GM12878 (cell line): ENCODE measurements around the gene ATXN1. TPM values are rescaled to one million over a fixed set of nuclear protein-coding genes. Genes with fewer than 3 reads are reported as not detected.

Source experiments
- BACH1 ChIP-seq: fragments of 450-650 bp; IDR thresholded peaks from 2 replicates; pipeline ENCODE4 v1.6.1; 2017; ENCODE audit warnings: mild to moderate bottlenecking, borderline replicate concordance
- CBFB ChIP-seq: IDR thresholded peaks from 2 replicates; pipeline ENCODE4 v1.6.1; 2016; ENCODE audit warnings: antibody characterized with exemption, low read depth
- HCFC1 ChIP-seq: fragments of 150-350 bp; IDR thresholded peaks from 2 replicates; pipeline ENCODE4 v1.6.1; 2014; ENCODE audit warnings: low read length
- KDM1A ChIP-seq: fragments of 200-600 bp; sonication (generic); IDR thresholded peaks from 2 replicates; pipeline ENCODE4 v1.6.1; 2016; ENCODE audit warnings: borderline replicate concordance
- KLF5 ChIP-seq: fragments of 450-650 bp; IDR thresholded peaks from 2 replicates; pipeline ENCODE4 v1.6.1; 2014; ENCODE audit warnings: mild to moderate bottlenecking; ENCODE audit not compliant: partially characterized antibody
- MTA2 ChIP-seq: fragments of 450-650 bp; IDR thresholded peaks from 2 replicates; pipeline ENCODE4 v1.6.1; 2016; ENCODE audit warnings: low read depth, mild to moderate bottlenecking, moderate library complexity
- NR2C1 ChIP-seq: fragments of 450-650 bp; IDR thresholded peaks from 2 replicates; pipeline ENCODE4 v1.6.1; 2017; ENCODE audit warnings: antibody characterized with exemption, mild to moderate bottlenecking, moderate library complexity
- NRF1 ChIP-seq: conservative IDR thresholded peaks from 2 replicates; pipeline ENCODE4 v1.6.1; 2011; ENCODE audit warnings: mild to moderate bottlenecking, low read depth, low read length, improper control_type of control experiment
- PML ChIP-seq: IDR thresholded peaks from 2 replicates; pipeline ENCODE4 v1.6.1; 2012; ENCODE audit warnings: low read length, inconsistent platforms
- RB1 ChIP-seq: fragments of 450-650 bp; formaldehyde crosslinking; IDR thresholded peaks from 2 replicates; pipeline ENCODE4 v1.6.1; 2017; ENCODE audit warnings: mild to moderate bottlenecking, borderline replicate concordance
- RCOR1 ChIP-seq: conservative IDR thresholded peaks from 2 replicates; pipeline ENCODE4 v1.6.1; 2012; ENCODE audit warnings: low read depth, low read length, improper control_type of control experiment
- SIX5 ChIP-seq: IDR thresholded peaks from 2 replicates; pipeline ENCODE4 v1.6.1; 2011; ENCODE audit warnings: mild to moderate bottlenecking, low read depth, low read length, moderate library complexity; ENCODE audit not compliant: severe bottlenecking
- YBX1 ChIP-seq: fragments of 450-650 bp; IDR thresholded peaks from 2 replicates; pipeline ENCODE4 v1.6.1; 2016; ENCODE audit warnings: antibody characterized with exemption
- ZNF207 ChIP-seq: fragments of 450-650 bp; IDR thresholded peaks from 2 replicates; pipeline ENCODE4 v1.6.1; 2014; ENCODE audit warnings: antibody characterized with exemption, mild to moderate bottlenecking, borderline replicate concordance
- ZZZ3 ChIP-seq: IDR thresholded peaks from 2 replicates; pipeline ENCODE4 v1.6.1; 2011; ENCODE audit warnings: low read depth; ENCODE audit not compliant: control insufficient read depth, insufficient read length
- polyA plus RNA-seq, 11 experiments: library from polyadenylated mRNA; depleted of rRNA in 4 of 11; unstranded in 6 of 11; stranded (reverse) in 5 of 11; fragments of >200 nt; fragmentation: Nextera tagmentation in 4 of 11; fragmentation: Illumina TruSeq in 1 of 11; extraction: Ambion mirVana in 4 of 11; extraction: Trizol in 1 of 11; gene quantifications; 1 replicate in 1 of 11; 2 replicates in 10 of 11; pipeline versions ENCODE4 v1.2.1 to v1.2.3, GENCODE V29; 2011 to 2016; ENCODE audit warnings: inconsistent platforms in 2 of 11, missing spikeins in 2 of 11, low read depth in 1 of 11
- total RNA-seq, 4 experiments: library from RNA; depleted of rRNA in 3 of 4; stranded (reverse); fragments of >200 nt in 3 of 4; fragmentation: Illumina TruSeq in 1 of 4; extraction: Trizol in 1 of 4; gene quantifications; 2 replicates each; pipeline versions ENCODE4 v1.2.1 to v1.2.3, GENCODE V29; 2013 to 2021
- TF ChIP-seq, protein P1 (sequence below): IDR thresholded peaks from 2 replicates; pipeline ENCODE4 v1.6.1; 2012; ENCODE audit warnings: low read depth, low read length, improper control_type of control experiment
- TF ChIP-seq, protein P2 (sequence below): fragments of 150-350 bp; IDR thresholded peaks from 2 replicates; pipeline ENCODE4 v1.6.1; 2014; ENCODE audit warnings: mild to moderate bottlenecking, low read depth, low read length
- TF ChIP-seq, protein P3 (sequence below): fragments of 450-650 bp; formaldehyde crosslinking; IDR thresholded peaks from 2 replicates; pipeline ENCODE4 v1.4.0; 2020; ENCODE audit warnings: mild to moderate bottlenecking, moderate library complexity
- TF ChIP-seq, protein P4 (sequence below), 3 experiments: IDR thresholded peaks in 2 of 3; conservative IDR thresholded peaks in 1 of 3; 2 replicates each; pipeline ENCODE4 v1.5.1; 2011; ENCODE audit warnings: low read depth in 3 of 3, low read length in 3 of 3, mild to moderate bottlenecking in 3 of 3, control low read depth in 2 of 3, moderate library complexity in 2 of 3, inconsistent platforms in 1 of 3, mixed read lengths in 1 of 3; ENCODE audit not compliant: control insufficient read depth in 2 of 3, insufficient read depth in 1 of 3; ENCODE audit errors: extremely low read depth in 1 of 3
- TF ChIP-seq, protein P5 (sequence below): fragments of 450-650 bp; IDR thresholded peaks from 2 replicates; pipeline ENCODE4 v1.6.1; 2016; ENCODE audit warnings: mild to moderate bottlenecking

Gene ATXN1
- total and polyA plus RNA-seq, 10 of the 15 experiments (the other 5 are each of a cell fraction or from before 2014, with no cell fraction given), result 12.2 to 51.2 (median 20.5) TPM

DNA sequence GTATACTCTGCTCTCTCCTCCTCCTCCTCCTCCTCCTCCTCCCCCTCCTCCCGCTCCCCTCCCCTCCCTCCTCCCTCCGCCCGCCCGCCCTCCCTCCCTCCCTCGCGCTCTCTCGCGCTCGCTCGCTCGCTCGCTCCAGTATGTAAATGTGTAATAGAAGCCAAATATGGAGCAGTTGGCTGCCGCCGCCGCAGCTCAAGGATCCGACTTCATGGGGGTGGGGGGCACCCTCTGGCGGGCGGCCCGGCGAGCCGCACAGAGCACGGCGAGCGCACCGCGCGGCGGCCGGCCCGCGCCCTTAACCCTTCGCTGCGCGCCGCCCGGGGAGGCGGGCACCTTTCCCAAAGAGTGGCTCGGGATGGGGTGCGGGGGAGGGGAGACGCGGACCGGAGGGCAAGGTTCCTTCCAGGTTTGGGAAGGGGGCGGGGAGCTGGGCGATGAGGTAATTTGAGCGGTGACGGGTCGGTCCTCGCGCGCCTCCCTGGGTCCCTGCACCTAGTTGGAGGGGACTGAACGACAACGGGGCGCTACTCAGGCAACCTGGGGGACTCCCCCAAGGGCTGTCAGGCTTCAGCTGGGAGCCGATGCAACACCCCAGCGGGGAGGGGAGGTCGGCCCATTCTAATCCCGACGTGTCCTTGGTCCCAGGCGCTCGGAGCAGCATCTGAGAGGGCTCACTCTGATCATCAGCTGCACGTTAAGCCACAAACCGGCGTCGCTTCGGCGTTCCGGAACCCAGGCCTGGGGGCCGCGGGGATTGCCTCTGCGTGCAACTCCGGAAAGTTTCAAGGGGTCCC lies 409 bp upstream of the ATXN1 start (continued):
- TF ChIP-seq, protein P1, sequence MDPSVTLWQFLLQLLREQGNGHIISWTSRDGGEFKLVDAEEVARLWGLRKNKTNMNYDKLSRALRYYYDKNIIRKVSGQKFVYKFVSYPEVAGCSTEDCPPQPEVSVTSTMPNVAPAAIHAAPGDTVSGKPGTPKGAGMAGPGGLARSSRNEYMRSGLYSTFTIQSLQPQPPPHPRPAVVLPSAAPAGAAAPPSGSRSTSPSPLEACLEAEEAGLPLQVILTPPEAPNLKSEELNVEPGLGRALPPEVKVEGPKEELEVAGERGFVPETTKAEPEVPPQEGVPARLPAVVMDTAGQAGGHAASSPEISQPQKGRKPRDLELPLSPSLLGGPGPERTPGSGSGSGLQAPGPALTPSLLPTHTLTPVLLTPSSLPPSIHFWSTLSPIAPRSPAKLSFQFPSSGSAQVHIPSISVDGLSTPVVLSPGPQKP, result no peak; the same call in 1 of the 2 replicates
- TF ChIP-seq BACH1 (peak; percentile 21; the same call in 1 of the 2 replicates), KDM1A (no peak), YBX1 (no peak), NR2C1 (0 out of 2 replicates have a peak, but pooled peaks have one; percentile 31), MTA2 (peak; percentile 36; the same call in 1 of the 2 replicates), ZNF207 (no peak), NRF1 (no peak), CBFB (0 out of 2 replicates have a peak, but pooled peaks have one; percentile 7), RB1 (peak; percentile 71; the same call in 1 of the 2 replicates), PML (no peak), SIX5 (no peak), RCOR1 (no peak), ZZZ3 (no peak), HCFC1 (no peak; the same call in 1 of the 2 replicates), KLF5 (no peak)
- TF ChIP-seq, protein P2, sequence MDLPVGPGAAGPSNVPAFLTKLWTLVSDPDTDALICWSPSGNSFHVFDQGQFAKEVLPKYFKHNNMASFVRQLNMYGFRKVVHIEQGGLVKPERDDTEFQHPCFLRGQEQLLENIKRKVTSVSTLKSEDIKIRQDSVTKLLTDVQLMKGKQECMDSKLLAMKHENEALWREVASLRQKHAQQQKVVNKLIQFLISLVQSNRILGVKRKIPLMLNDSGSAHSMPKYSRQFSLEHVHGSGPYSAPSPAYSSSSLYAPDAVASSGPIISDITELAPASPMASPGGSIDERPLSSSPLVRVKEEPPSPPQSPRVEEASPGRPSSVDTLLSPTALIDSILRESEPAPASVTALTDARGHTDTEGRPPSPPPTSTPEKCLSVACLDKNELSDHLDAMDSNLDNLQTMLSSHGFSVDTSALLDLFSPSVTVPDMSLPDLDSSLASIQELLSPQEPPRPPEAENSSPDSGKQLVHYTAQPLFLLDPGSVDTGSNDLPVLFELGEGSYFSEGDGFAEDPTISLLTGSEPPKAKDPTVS, result no peak
- TF ChIP-seq, protein P3, sequence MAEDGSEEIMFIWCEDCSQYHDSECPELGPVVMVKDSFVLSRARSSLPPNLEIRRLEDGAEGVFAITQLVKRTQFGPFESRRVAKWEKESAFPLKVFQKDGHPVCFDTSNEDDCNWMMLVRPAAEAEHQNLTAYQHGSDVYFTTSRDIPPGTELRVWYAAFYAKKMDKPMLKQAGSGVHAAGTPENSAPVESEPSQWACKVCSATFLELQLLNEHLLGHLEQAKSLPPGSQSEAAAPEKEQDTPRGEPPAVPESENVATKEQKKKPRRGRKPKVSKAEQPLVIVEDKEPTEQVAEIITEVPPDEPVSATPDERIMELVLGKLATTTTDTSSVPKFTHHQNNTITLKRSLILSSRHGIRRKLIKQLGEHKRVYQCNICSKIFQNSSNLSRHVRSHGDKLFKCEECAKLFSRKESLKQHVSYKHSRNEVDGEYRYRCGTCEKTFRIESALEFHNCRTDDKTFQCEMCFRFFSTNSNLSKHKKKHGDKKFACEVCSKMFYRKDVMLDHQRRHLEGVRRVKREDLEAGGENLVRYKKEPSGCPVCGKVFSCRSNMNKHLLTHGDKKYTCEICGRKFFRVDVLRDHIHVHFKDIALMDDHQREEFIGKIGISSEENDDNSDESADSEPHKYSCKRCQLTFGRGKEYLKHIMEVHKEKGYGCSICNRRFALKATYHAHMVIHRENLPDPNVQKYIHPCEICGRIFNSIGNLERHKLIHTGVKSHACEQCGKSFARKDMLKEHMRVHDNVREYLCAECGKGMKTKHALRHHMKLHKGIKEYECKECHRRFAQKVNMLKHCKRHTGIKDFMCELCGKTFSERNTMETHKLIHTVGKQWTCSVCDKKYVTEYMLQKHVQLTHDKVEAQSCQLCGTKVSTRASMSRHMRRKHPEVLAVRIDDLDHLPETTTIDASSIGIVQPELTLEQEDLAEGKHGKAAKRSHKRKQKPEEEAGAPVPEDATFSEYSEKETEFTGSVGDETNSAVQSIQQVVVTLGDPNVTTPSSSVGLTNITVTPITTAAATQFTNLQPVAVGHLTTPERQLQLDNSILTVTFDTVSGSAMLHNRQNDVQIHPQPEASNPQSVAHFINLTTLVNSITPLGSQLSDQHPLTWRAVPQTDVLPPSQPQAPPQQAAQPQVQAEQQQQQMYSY, result no peak
- TF ChIP-seq, protein P4, sequence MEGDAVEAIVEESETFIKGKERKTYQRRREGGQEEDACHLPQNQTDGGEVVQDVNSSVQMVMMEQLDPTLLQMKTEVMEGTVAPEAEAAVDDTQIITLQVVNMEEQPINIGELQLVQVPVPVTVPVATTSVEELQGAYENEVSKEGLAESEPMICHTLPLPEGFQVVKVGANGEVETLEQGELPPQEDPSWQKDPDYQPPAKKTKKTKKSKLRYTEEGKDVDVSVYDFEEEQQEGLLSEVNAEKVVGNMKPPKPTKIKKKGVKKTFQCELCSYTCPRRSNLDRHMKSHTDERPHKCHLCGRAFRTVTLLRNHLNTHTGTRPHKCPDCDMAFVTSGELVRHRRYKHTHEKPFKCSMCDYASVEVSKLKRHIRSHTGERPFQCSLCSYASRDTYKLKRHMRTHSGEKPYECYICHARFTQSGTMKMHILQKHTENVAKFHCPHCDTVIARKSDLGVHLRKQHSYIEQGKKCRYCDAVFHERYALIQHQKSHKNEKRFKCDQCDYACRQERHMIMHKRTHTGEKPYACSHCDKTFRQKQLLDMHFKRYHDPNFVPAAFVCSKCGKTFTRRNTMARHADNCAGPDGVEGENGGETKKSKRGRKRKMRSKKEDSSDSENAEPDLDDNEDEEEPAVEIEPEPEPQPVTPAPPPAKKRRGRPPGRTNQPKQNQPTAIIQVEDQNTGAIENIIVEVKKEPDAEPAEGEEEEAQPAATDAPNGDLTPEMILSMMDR (IDR thresholded peaks at IDR 0.05 in 2 of 3, conservative IDR thresholded peaks at IDR 0.05 in 1 of 3; ENCODE audit: control insufficient read depth in 2 of 3, extremely low read depth in 1 of 3, insufficient read depth in 1 of 3, low read depth in 3 of 3, low read length in 3 of 3), result peak; percentile 24 to 48 (median 41); a peak in 3 of 6 replicates
- TF ChIP-seq, protein P5, sequence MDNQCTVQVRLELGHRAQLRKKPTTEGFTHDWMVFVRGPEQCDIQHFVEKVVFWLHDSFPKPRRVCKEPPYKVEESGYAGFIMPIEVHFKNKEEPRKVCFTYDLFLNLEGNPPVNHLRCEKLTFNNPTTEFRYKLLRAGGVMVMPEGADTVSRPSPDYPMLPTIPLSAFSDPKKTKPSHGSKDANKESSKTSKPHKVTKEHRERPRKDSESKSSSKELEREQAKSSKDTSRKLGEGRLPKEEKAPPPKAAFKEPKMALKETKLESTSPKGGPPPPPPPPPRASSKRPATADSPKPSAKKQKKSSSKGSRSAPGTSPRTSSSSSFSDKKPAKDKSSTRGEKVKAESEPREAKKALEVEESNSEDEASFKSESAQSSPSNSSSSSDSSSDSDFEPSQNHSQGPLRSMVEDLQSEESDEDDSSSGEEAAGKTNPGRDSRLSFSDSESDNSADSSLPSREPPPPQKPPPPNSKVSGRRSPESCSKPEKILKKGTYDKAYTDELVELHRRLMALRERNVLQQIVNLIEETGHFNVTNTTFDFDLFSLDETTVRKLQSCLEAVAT, result no peak
